RWPE1 (cell line): ENCODE measurements around the gene COL8A1.

ENCODE experiments used
- CTCF ChIA-PET: fragments of 350-600 bp; sonication (Branson Sonifier 250); formaldehyde crosslinking; extraction: SDS; loops from one replicate; lab custom pipeline; 2021; lab: Yijun Ruan, JAX
- POLR2A ChIA-PET: fragments of 400-600 bp; formaldehyde crosslinking; extraction: SDS; loops from one replicate; lab custom pipeline; 2020; ENCODE audit warnings: antibody characterized with exemption; ENCODE audit not compliant: low non-redundant PET; lab: Yijun Ruan, JAX
- DNase-seq: peaks from one replicate; pipeline ENCODE4 v3.0.0; 2012; ENCODE audit warnings: low spot score
- H3K27ac ChIP-seq: fragments of 450-650 bp; 2 replicates; pipeline ENCODE4 v1.5.1; 2017
- TF ChIP-seq, protein P1 (sequence below): fragments of 450-650 bp; conservative IDR thresholded peaks from 2 replicates; pipeline ENCODE4 v1.5.1; 2017; ENCODE audit warnings: low read depth, mild to moderate bottlenecking

Gene COL8A1

DNA sequence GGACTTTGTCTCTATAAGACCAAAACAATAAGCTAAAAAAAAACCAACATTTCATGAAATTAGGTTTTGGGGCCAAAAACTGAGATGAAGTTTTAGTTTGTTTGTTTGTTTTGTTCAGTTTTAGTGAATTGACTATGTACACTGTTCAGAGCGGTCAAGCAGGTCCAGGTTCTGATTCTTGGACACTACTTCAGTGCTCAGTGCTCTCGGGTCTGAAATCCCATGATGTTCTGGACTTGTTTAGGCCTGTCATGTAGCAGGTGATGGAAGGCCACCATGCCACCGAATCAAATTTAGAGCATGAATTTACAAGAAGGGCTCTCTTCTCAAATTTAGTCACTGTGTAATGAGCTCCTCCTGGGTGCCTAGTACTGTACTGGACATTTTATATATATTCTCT, 45.5 kb downstream of the COL8A1 start:
- CTCF ChIA-PET: no interaction called here
- TF ChIP-seq, protein P1, sequence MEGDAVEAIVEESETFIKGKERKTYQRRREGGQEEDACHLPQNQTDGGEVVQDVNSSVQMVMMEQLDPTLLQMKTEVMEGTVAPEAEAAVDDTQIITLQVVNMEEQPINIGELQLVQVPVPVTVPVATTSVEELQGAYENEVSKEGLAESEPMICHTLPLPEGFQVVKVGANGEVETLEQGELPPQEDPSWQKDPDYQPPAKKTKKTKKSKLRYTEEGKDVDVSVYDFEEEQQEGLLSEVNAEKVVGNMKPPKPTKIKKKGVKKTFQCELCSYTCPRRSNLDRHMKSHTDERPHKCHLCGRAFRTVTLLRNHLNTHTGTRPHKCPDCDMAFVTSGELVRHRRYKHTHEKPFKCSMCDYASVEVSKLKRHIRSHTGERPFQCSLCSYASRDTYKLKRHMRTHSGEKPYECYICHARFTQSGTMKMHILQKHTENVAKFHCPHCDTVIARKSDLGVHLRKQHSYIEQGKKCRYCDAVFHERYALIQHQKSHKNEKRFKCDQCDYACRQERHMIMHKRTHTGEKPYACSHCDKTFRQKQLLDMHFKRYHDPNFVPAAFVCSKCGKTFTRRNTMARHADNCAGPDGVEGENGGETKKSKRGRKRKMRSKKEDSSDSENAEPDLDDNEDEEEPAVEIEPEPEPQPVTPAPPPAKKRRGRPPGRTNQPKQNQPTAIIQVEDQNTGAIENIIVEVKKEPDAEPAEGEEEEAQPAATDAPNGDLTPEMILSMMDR: no peak
- POLR2A ChIA-PET: no interaction called here

DNA sequence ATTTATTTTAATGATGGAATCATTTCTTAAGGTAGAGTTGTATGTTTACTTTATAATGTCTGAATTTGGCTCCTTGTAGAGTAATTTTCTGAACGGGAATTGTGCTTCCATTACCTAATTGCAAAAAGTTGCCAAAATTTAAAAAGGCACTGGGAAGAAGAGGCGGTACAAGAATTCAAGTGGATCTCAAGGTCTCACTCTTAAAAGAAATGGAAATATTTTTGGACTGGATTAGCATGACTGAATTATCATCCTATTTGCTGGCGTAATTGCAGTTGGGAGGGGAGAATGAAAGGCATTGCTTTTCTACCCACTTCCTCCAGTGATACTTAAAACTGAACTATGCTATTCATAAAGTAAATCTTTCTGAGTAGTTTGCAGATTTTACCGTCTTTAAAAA, 46.2 kb downstream of the COL8A1 start:
- DNase-seq: no peak
- TF ChIP-seq, protein P1: no peak
- ChIA-PET CTCF (no interaction called here), POLR2A (no interaction called here)
- no peak overlapping the region for H3K27ac ChIP-seq

More for the DNA sequence above, 45.5 kb downstream of the COL8A1 start:
- no peak for DNase-seq
- H3K27ac ChIP-seq: no peak overlapping the region

GRCh38 chr3:99686469-99686868, 48.1 kb downstream of the COL8A1 start:
- ChIA-PET CTCF (interaction anchor here (0.6 to 1.0 kb wide), 3 partner anchors 54 to 663 kb away, joined by 3 to 5 read pairs (median 3); no protein-coding TSS in a partner anchor), POLR2A (no interaction called here)
- peak overlapping the region; percentile 44 for H3K27ac ChIP-seq
- DNase-seq: no peak
- TF ChIP-seq, protein P1: no peak

DNA sequence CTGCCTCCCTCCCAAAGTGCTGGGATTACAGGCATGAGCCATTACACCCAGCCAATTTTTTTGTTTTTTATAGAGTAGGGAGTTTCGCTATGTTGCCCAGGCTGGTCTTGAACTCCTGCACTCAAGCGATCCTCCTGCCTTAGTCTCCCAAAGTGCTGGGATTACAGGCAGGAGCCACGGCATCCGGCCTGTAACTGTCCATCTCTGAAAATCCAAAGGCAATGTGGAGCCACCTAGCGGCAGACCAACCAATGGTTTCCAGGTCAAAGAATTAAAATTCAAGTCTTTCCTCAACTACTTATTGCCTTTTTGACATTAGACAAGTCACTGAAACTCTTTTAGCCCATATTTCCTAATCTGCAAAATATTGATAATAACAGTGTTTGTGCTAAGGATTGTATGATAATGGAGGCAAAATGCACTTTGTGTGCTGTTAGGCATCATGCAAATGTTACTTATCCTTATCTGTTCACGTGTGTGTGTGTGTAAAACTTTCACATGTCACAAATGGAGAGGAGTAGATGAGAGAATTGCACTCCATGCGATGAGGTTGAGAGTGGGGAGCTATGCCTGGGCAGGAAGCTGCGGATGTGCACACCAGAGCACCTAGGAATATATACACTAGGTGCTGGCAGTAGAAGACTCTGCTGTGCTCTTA, 48.7 kb downstream of the COL8A1 start:
- TF ChIP-seq, protein P1: peak; percentile 72
- ChIA-PET POLR2A (no interaction called here), CTCF (interaction anchor here (0.6 to 0.9 kb wide), 3 partner anchors 103 to 664 kb away, joined by 3 to 6 read pairs (median 4); no protein-coding TSS in a partner anchor)
- peak overlapping the region; percentile 44 for H3K27ac ChIP-seq
- peak; percentile 54 for DNase-seq

- TF ChIP-seq, protein P1: no peak
- no peak for DNase-seq
- CTCF ChIA-PET: no interaction called here
- no peak overlapping the region for H3K27ac ChIP-seq
- POLR2A ChIA-PET: no interaction called here
Observed at GRCh38 chr3:99690761-99691369, 52.5 kb downstream of the COL8A1 start.

GRCh38 chr3:99693636-99694035, 55.2 kb downstream of the COL8A1 start:
- no peak overlapping the region for H3K27ac ChIP-seq
- no peak for DNase-seq
- ChIA-PET POLR2A (no interaction called here), CTCF (no interaction called here)
- TF ChIP-seq, protein P1: no peak
